HG02943 (cell line): ENCODE measurements around the gene ATP2B2.

ENCODE experiments used
- ATAC-seq: cut with Tn5 transposase; IDR thresholded peaks from one replicate; pipeline ENCODE4 v1.9.1; 2021; ENCODE audit warnings: mild to moderate bottlenecking, low read depth, moderate library complexity; ENCODE audit not compliant: unreplicated experiment

ATP2B2 gene

GRCh38 chr3:10435850-10436249 lies 69.5 kb downstream of the ATP2B2 start:
- ATAC-seq: no peak

DNA sequence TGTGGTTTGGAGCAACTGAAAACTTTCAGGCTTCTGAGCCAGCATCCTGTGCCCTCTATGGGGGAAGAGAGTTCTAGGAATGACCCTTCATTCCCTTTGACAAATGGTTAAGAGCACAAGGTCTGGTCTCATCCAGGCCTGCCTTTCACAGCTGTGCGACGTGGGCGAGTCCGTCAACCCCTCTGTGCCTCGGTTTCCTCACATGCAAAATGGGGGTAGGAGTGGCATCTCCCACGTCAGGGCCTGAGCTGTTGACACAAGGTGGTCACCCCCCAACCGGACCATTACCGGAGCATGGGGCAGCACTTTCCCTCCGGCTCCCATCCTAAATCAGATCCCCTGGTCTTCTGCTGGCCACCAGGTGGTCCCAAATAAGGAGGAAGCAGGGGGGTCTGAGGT lies 70.4 kb downstream of the ATP2B2 start:
- no peak for ATAC-seq

GRCh38 chr3:10434144-10434937 lies 71.0 kb downstream of the ATP2B2 start:
- ATAC-seq: no peak

- ATAC-seq: no peak
Observed at GRCh38 chr3:10432931-10433330, 72.5 kb downstream of the ATP2B2 start.

DNA sequence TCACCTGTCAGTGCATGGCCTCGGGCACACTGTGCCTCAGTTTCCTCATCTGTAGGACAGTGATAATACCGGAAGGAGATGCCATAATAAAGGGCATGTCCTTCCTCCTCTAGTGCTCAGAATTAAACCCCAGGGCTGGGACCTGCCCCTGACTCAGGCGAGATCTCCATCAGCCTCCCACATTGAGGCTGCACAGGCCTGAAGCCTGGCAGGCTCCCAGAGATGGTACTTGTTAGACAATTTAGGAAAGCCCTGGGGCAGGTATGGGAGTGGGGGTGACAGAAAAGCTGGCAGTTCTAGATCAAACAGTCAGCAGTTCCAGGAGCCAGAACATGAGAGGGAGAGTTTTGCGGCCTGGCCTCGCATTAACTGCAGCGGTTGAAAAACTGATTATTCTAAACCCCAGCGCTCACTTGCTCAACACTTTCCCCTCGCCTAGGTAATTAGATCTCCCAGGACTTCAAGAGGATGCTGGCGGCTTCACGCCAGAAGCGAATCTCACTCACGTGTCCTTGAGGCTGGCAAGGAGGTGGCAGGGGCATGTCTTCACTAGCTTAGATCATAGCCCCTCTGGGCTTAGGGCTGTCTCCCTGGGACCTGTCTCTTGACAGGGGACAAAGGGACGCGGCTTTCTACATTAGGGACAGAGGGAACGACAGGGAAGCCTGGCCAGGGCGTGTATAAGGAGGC lies 73.1 kb downstream of the ATP2B2 start:
- ATAC-seq: no peak

DNA sequence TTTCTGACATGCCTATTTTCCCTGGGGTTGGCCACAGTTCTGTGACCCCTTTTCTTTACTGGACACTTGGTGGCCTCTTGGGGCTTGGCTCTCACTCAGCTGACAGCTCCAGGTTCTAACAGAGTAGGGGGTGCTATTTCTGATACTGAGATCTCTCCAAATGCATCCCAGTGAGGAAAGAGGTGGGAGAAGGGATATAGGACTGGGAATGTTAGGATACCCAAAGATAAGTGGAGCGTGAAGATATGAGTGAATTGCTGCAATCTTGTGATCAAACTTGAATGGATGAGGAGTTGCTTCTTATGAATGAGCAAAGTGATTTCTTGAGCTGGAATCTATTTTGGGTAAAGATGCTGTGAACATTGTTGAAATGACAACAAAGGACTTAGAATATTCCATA lies 74.6 kb downstream of the ATP2B2 start:
- no peak for ATAC-seq

DNA sequence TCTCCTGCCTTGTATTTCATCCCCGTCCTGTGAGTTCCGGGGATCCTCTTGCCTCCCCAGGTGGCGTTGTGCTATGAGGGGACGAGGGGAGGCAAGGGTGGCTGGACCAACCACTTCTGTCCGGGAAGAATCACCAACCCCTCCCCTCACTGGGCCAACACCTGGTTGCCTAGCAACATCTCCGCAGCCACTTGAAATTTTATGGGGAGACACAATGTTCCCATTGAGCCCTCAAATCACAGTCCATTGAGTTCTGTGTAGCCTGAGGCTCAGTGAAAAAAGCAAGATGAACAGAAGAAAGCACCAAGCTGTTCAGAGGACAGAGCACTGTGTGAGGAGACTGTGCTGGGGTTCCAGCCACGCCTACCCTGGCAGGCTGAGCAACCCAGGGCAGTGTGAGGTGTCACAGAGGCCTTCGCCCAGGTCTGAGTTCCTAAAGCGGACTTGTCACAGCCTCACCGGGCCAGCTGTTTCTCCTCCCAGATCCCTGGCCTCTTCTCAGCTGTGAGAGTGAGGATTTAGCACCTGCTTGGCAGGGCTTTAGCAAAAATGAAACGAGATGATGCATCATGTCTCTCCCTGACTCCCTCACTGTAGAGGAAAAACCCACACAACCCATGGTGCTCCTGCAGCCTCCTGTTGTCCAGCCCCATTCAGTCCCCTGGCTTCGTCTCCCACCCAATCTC lies 76.8 kb downstream of the ATP2B2 start:
- ATAC-seq: no peak

- ATAC-seq: no peak
Observed at GRCh38 chr3:10426346-10427220, 78.8 kb downstream of the ATP2B2 start.

DNA sequence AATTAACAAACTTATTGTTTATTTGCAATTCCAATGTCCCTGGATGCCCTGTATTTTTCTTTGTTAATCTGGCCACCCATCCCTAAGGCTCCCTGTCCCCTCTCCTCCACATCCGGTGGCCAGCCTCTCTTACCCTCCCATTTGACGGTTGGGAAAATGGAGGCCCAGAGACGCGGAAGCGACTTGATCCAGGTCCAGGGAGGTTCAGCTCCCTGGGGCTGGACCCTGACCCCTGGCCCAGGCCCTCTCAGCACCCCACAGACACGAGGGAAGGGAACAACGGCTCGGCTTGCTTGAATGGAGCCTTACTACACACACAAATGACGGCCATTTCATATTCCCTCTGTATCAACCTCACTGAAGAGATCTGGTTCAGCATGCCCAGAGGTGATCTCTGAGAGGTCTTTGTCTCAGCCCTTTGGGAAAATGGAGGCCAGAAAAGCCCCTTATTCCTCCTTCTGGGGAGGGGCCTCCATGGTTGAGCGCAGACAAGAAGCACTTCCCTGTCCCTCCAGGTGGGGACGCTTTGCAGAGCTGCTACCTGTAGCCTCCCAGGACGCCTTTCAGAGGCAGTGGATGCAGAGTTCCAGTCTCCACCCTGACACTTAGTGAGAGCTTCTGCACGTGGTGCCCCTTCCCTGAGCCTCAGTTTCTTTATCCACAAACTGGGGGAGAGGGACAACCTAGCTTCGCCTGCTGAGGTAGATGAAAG lies 82.1 kb downstream of the ATP2B2 start:
- no peak for ATAC-seq

DNA sequence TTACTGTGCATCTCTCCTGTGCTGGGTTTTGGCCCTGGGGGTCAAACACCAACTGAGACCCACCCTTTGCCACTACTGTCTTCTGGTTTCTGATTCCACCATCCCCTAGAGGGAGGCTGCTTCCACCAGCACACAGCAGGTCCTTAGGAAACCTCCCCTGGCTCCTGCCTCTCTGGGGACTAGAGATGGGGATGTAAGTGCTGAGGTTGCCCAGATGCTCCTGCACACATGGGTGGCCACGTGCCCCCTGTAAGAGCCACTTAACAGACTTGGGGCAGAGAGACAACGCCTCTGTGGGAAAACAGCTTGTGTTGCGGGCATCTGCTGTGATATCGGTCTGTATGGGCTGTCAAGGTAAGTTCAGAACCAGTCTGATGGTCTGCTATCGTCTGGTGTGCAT lies 83.4 kb downstream of the ATP2B2 start:
- no peak for ATAC-seq

- ATAC-seq: no peak
Observed at GRCh38 chr3:10420745-10421475, 84.5 kb downstream of the ATP2B2 start.

GRCh38 chr3:10419637-10420232 lies 85.7 kb downstream of the ATP2B2 start:
- ATAC-seq: no peak

- ATAC-seq: no peak
Observed at GRCh38 chr3:10417847-10418246, 87.5 kb downstream of the ATP2B2 start.

DNA sequence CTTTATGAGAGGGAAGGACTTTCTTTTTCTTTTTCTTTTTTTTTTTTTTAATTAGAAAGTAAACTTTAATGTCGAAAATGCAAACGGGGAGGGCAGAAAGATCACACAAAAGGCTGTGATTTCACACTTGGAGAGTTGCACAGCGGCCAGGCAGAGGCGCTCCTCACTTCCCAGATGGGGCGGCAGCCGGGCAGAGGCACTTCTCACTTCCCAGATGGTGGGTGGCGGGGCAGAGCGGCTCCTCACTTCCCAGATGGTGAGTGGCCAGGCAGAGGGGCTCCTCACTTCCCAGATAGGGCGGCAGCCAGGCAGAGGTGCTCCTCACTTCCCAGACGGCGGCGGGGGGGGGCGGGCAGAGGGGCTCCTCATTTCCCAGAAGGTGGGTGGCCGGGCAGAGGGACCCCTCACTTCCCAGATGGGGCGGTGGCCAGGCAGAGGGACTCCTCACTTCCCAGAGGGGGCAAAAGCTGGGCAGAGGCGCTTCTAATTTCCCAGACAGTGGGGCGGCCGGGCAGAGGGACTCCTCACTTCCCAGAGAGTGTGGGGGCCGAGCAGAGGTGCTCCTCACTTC lies 88.6 kb downstream of the ATP2B2 start:
- no peak for ATAC-seq

GRCh38 chr3:10413041-10413440 lies 92.3 kb downstream of the ATP2B2 start:
- no peak for ATAC-seq

DNA sequence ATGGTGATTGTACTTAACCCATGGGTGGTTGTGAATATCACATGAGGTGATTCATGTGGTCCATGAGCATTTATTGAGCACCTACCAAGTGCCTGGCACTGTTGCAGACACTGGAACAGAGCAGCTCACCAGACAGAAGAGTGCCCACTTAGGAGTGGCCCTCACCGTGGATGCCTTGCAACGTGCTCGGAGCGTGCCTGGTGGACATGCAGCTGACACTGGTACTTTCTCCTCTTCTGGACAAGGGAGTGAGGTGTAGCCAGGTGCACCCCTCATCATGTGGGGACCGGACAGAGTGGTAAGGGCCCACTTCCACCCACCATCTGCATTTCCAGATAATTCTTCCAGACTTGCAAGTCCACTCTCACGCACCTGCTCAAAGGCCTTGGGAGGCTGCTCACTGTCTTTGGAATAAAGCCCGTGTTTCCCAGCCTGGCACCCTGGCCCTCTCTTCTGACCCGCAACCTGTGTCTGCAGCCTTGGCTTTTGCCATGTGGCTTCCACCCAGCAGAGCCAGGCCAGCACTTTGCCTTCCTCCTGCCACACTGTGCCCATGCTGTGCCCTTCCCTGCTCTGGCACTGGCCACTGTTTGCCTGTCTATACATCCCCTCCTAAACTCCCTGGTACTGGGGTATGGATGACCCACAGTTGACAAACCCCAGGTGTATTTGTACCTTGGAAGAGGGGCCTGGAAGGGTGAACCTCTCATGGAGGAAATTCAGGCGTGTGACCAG lies 93.6 kb downstream of the ATP2B2 start:
- no peak for ATAC-seq

DNA sequence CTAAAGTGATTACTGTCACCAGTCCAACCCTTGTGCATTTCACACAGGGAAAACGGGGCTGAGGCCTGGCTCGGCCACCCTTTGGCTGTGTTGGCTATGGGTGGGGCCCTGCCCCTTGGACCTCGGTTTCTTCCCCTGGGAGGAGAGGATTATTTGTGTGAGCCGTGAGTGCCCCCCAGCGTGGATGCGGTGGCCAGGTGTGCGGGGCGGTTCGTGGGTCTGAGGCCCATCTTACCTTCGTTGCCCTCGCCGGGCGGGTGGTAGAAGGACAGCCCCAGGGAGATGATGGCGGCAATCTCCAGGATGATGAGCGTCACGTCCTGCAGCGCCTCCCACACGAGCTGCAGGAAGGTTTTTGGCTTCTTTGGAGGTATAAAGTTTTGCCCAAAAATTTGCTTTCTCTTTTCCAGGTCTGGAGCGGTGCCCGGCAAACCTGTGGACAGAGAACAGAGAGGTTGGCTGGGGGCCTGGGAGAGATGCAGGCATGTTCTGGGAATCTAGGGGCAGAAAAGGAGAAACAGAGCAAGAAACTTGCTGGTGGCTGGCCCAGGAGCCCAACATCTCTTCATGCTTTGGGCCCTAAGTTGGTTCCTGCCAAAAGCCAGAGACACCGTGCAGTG lies 94.9 kb downstream of the ATP2B2 start:
- ATAC-seq: no peak
